GOT3 (cell line): ENCODE results near the gene SLC8A1.
"Not testable (repeated sequence)": the region's sequence is repeated elsewhere in the genome, so short reads cannot be mapped to it uniquely, and the experiment has no call there.

Source experiments
- DNase-seq: peaks from one replicate; lab custom pipeline; 2025; ENCODE audit warnings: mixed read lengths; lab: John Stamatoyannopoulos, UW

SLC8A1 gene

GRCh38 chr2:40108851-40109250, 343.0 kb downstream of the SLC8A1 start:
- DNase-seq, result no peak

- no peak for DNase-seq
These were observed 345.8 kb downstream of the SLC8A1 start for GRCh38 chr2:40106061-40106460.

DNA sequence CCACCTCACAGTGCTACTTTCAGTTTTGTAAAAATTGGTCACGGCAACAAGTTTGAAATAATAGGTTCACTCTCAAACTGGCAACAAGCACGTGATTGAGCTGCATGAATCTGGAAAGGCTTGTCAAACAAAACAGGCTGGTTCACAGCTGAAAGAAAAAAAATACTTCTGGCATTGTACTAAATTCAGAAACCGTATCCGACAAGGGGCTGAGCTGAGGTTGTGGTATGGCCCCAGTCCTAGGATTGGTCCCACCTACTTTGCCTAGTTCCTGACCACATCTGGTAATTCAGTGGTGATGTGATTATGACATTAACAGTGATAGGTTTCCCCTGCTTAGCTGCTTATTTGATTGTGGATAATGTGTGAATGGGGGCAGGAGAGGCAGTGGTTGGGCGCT, 346.3 kb downstream of the SLC8A1 start:
- DNase-seq, result no peak

GRCh38 chr2:40103590-40103989, 348.3 kb downstream of the SLC8A1 start:
- DNase-seq, result no peak

DNA sequence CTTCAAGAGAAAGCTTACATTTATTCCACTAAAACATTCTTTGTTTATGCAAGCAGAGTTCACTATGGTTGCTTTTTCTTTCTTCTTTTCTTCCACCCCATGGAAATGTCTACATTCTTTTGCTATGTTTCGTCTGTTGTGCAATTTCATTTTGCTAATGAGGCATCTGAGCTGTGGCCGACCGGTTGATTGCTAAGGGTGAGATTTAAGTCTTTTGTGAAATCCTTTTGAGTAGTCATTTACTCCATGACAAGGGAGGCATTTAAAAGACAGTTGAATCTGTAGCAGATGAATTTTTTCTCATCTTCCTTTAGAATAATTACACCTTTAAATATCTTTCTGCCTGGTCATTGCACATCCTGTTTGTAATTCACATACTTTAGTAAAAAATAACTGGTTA, 348.7 kb downstream of the SLC8A1 start:
- DNase-seq, result no peak

- DNase-seq, result no peak
These were observed 349.4 kb downstream of the SLC8A1 start for GRCh38 chr2:40102447-40102846.

DNA sequence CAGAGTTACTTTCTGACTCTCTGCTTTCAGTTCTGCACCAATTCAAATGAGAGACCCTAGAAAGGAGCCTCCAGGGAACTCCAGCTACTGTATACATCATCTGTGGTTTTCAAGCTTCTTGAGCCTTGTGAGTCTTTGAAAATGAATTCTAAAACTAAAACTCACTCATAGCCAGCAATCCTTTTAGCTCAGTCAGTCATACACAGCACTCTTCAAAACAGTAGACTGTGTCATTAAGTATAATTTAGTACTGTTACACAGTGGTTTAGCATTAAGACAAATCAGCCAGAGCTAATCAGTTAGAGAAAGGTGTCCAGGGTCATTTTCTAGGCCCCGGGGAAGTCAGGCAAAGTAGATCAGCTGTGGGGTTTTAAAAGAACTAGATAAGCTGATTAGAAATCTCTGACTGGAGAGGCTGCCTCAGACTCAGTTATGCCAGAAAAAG, 350.7 kb downstream of the SLC8A1 start:
- no peak for DNase-seq

- DNase-seq, result no peak
These were observed 351.2 kb downstream of the SLC8A1 start for GRCh38 chr2:40100676-40101075.

- DNase-seq, result no peak
These were observed 353.0 kb downstream of the SLC8A1 start for GRCh38 chr2:40098786-40099470.

GRCh38 chr2:40097691-40098385, 354.1 kb downstream of the SLC8A1 start:
- no peak for DNase-seq

DNA sequence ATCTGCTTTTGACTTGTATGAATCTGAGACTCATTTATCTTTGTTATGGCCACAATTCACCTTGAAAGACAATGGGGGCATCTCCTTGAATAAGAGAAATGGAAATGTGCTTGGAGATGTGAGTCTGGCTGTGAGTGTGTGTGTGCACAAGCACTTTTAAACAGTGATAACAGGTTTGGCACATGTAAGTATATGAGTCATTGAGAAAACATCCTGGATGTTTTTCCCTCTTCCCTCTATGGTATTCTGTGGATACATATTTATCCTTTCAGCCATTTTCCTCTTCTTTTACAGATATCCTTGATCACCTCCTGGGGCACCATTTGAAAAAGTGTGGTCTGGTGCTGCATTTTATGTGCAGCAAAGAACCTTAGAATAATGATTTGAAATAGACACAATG, 355.5 kb downstream of the SLC8A1 start:
- no peak for DNase-seq

GRCh38 chr2:40095000-40095399, 356.9 kb downstream of the SLC8A1 start:
- DNase-seq, result no peak

DNA sequence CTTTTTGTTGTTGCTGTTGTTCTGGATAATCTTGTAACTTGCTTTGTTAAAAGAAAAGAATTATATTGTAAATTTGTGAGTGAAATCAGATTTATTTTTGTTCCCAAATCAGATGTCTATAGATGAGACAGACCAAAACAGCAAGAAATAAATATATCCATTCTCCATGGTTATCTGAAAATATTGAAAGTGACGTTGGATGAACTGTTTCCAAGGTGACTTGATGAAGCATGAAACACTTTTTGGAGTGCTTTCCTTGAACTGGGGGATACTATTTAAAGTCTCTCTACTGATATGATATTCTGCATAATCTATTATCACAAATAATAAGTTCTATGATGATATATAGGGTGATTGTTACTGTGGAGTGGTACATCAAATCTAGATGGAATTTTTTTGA, 357.4 kb downstream of the SLC8A1 start:
- DNase-seq, result no peak

DNA sequence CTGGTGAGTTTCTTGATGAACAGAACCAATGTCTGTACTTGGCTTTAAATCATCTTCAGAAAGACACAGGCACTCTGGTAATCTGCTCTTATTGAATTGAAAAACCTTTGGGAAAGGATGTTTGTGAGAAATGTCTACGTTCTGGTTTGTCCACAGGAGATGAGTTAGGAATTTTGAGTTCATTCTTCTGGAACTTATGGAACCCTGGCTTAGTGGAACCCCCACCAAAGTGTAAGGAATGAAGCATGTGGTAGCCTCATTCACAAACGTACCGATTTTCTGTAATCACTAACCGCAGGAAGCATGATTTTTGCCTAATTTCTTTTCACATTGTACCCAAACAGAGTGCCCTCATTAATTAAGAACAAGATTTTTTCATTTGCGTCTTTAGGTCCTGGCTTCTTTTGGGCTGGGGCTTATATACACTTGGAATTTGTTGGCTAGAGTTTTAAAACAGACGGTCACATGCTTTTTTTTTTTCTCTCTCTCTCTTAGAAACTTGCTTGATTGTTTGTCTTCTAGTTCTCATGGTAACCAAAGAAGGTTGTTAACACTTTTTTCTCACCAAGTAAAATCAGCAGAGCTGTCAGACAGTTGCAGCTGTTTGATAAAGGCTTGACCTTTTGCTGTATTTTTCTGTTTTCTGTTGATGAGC, 358.7 kb downstream of the SLC8A1 start:
- DNase-seq, result no peak

DNA sequence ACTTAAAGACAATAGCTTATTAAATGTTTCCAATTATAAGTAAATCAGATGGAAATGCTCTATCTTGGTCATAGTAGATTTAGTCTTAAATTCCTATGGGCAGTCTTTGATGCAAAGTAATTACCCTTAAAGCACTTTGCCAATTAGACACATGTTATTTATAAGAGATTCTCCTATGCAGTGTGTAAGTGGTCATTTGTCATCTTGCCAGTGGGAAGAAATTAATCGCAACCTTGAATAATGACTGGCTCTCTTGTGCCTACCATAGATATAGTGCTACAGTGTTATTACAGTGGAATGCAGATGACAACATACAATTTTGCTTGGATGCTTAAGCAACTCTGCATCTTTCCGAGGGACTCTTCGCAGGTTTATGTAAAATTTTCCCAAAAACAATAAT, 361.8 kb downstream of the SLC8A1 start:
- no peak for DNase-seq

DNA sequence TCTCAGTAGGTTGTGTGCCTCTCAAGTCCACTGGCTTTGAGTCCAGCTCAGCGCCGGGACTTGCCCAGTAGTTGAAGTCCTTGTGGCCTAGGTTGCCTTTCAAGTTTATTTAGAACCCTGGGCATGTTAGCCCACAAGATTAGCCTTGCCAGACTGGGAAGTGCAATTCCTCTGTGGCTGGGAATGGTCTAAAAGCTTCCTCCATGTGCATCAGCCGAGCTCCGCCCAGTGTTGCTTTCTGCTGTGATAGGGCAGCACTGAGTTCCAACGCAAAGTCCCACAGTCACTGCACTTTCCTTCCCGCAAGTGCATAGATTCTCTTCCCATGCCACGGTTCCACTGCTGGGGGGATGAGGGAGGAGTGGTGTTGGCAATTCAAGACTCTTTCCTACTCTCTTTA, 364.0 kb downstream of the SLC8A1 start:
- DNase-seq, result no peak

DNA sequence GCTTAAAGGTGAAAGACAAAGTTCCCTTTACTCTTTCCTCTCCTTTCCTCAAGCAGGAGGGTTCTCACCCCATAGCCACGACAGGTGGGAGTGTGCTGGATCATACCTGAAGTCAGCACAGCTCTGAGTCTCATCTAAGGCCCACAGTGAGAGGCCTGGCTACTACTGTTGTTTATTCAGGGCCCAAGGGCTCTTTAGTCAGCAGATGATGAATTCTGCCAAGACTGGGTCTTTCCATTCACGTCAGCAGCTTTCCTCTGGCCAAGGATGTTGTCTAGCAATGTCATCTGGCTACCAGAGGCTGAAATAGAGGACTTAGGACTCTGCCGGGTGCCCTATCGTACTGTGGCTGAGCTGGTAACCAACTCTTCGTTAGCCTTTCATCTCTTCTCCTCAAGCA, 364.5 kb downstream of the SLC8A1 start:
- DNase-seq, result no peak

- no peak for DNase-seq
These were observed 366.1 kb downstream of the SLC8A1 start for GRCh38 chr2:40085786-40086185.

DNA sequence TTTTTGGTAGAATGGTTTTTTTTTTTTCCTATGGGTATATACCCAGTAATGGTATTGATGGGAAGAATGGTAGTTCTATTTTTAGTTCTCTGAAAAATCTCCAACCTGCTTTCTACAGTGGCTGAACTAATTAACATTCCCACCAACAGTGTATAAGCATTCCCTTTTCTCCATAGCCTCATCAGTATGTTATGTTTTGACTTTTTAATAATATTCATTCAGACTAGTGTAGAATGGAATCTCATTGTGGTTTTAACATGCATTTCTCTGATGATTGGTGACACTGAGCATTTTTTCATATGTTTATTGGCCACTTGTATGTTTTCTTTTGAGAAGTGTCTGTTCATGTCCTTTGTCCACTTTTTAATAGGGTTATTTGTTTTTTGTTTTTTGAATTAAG, 378.6 kb downstream of the SLC8A1 start:
- DNase-seq, result not testable (repeated sequence)

DNA sequence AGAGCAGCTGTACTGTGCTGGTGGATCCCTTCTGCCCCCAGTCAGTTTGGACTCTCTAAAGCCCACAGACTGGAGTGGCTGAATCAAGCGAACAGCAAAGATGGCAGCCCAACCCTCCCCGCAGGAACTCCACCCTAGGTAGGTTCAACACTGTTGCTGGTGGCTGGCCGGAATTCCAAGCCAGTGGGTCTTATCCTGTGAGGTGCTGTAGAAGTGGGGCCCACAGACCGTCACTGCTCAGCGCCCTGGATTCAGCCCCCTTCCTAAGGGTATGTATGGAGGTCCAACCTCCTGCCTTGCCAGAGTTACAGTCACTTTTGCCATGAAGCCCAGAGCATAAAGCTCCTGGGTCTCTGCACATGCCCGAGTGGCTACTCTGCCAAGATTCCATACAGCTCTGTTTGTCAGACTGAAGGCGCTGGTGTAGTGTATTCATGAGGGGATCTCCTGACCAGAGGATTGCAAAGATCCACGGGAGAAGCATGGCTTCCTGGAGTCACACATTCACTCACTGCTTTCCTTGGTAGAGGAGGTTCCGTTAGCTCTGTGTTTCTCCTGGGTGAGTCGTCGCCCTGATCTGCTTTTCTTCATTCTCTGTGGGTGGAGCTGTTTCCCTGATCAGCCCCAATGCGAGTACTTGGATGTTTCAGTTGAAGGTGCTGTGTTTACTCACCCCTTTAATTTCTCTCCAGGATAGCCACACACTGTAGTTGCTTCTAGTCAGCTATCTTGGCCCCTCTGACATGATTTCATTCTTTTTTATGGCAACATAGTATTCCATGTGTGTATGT, 379.3 kb downstream of the SLC8A1 start:
- DNase-seq, result no peak

DNA sequence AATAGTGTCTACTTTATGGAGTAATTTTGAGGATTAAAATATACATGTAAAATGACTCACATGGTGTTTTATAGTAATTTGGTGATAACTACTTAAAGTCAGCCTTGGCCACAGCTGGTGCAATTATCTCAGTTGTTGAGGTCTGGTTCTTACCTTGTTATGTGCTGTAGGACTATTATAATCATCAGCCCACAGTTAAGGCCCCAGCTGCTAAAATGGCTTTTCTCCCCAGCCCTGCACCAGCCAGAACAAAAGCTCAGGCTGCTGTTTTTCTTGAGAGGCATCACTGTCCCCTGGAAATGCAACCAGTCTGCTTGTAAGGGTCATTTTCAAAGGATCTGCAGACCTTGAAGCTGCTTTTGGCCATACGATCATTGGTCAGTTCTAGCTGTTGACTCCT, 389.5 kb downstream of the SLC8A1 start:
- DNase-seq, result no peak

GRCh38 chr2:40049781-40050180, 402.1 kb downstream of the SLC8A1 start:
- no peak for DNase-seq
